CMK (cell line): ENCODE data around the gene RNF19B.

Experiments used
- DNase-seq: peaks from one replicate; pipeline ENCODE4 v3.0.0-alpha.2; 2010; ENCODE audit warnings: low read depth

Gene RNF19B

DNA sequence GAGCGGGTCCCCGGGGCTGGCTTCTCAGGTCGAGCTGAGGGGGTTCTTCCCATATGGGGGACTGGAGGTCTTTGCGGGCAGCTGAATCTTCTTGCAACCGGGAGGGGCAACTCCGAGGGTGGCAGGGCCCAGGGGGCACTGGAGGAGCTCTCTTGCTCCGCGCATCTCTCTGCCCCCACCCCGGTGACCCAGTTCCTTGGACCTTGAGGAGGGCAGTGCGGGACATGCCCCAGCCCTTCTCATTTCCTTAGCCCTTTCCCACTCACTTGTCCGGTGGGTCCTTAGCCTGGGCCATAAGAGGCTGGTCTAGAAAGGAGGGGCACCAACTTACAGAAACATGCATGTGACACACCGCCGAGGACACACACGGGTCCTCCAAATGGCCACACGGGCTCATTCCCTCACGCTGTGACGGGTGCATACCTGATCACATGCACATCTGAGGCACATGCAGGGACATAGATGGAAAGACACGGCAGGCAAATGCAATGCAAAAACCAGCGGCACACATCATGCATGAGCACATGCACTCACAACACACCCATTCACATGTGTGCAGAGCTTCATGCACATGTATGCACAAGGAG lies 77.7 kb downstream of the RNF19B start:
- no peak for DNase-seq
